ENCODE results near the gene RING1.

RING1 gene

DNA sequence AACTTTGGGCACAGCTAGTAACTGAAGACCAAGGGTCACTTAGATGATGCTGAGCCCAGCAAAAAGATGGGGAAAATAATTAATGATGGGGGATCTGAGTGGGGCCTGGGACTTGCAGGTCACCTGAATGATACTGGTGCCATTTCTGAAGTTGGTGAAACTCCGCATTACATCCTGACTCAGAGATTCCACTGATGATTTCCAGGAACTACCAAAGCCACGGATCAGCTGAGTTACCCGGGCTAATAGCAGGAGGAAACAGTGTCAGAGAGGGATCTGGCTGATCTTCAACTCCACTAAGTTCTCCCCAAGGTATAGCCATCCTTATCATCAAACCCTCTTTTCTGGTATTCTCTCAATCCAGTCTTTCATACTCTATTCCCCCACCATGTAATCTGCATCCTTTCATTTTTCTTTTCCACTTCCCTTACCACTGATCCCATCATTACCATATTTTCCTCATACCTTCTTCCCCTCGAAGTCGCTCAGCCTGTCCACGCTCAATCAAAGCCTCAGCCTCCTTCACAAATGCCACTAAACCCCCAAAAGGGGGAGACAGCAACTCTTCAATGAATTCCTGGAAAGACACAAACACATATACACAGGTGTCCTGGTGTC is 43.2 kb downstream of the RING1 start:
- Histone ChIP-seq H3K27ac (replicated peaks) (no peak overlapping the region), H3K4me3 (replicated peaks; ENCODE audit: insufficient read depth, low read length) (no peak overlapping the region), H3K27me3 (ENCODE audit: insufficient read depth, poor library complexity, severe bottlenecking) (peaks cover 2% of the 10 kb centered on the region)
- TF ChIP-seq SPI1 (IDR thresholded peaks at IDR 0.05; ENCODE audit: borderline replicate concordance, low read depth) (no peak), GABPA (IDR thresholded peaks at IDR 0.05; ENCODE audit: low read depth) (no peak), POLR2AphosphoS5 (IDR thresholded peaks at IDR 0.05; ENCODE audit: low read depth) (no peak)
- TF ChIP-seq, protein P1, sequence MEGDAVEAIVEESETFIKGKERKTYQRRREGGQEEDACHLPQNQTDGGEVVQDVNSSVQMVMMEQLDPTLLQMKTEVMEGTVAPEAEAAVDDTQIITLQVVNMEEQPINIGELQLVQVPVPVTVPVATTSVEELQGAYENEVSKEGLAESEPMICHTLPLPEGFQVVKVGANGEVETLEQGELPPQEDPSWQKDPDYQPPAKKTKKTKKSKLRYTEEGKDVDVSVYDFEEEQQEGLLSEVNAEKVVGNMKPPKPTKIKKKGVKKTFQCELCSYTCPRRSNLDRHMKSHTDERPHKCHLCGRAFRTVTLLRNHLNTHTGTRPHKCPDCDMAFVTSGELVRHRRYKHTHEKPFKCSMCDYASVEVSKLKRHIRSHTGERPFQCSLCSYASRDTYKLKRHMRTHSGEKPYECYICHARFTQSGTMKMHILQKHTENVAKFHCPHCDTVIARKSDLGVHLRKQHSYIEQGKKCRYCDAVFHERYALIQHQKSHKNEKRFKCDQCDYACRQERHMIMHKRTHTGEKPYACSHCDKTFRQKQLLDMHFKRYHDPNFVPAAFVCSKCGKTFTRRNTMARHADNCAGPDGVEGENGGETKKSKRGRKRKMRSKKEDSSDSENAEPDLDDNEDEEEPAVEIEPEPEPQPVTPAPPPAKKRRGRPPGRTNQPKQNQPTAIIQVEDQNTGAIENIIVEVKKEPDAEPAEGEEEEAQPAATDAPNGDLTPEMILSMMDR (IDR thresholded peaks at IDR 0.05; ENCODE audit: insufficient read depth, low read length): no peak
- TF ChIP-seq, protein P2, sequence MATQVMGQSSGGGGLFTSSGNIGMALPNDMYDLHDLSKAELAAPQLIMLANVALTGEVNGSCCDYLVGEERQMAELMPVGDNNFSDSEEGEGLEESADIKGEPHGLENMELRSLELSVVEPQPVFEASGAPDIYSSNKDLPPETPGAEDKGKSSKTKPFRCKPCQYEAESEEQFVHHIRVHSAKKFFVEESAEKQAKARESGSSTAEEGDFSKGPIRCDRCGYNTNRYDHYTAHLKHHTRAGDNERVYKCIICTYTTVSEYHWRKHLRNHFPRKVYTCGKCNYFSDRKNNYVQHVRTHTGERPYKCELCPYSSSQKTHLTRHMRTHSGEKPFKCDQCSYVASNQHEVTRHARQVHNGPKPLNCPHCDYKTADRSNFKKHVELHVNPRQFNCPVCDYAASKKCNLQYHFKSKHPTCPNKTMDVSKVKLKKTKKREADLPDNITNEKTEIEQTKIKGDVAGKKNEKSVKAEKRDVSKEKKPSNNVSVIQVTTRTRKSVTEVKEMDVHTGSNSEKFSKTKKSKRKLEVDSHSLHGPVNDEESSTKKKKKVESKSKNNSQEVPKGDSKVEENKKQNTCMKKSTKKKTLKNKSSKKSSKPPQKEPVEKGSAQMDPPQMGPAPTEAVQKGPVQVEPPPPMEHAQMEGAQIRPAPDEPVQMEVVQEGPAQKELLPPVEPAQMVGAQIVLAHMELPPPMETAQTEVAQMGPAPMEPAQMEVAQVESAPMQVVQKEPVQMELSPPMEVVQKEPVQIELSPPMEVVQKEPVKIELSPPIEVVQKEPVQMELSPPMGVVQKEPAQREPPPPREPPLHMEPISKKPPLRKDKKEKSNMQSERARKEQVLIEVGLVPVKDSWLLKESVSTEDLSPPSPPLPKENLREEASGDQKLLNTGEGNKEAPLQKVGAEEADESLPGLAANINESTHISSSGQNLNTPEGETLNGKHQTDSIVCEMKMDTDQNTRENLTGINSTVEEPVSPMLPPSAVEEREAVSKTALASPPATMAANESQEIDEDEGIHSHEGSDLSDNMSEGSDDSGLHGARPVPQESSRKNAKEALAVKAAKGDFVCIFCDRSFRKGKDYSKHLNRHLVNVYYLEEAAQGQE (IDR thresholded peaks at IDR 0.05; ENCODE audit: insufficient replicate concordance, low read depth): no peak
- no peak for DNase-seq (ENCODE audit: low read depth in 1 of 2, low spot score in 1 of 2)

DNA sequence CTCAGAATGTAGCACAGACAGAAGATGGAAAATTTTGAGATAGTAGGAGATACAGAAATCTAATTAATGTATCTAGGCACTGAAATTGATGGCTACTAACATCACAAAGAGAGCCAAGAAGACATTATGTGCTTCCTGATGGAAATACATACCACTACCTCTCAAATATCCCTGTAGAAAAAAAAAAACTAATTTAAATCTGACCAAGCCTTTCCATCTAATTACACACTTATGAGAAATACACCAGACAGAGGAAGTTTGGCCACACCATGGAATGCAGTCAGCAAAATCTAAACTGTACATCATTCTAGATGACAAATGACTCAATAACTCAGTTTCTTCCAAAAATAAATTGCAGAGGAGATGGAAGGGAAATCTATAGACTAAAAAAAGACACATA is 44.5 kb downstream of the RING1 start:
- DNase-seq (ENCODE audit: low read depth in 1 of 2, low spot score in 1 of 2): no peak
- no peak for TF ChIP-seq POLR2AphosphoS5 (IDR thresholded peaks at IDR 0.05; ENCODE audit: low read depth)
- no peak for TF ChIP-seq SPI1 (IDR thresholded peaks at IDR 0.05; ENCODE audit: borderline replicate concordance, low read depth)
- TF ChIP-seq, protein P2 (IDR thresholded peaks at IDR 0.05; ENCODE audit: insufficient replicate concordance, low read depth): no peak
- TF ChIP-seq, protein P1 (IDR thresholded peaks at IDR 0.05; ENCODE audit: insufficient read depth, low read length): no peak
- no peak for TF ChIP-seq GABPA (IDR thresholded peaks at IDR 0.05; ENCODE audit: low read depth)
- Histone ChIP-seq H3K4me3 (replicated peaks; ENCODE audit: insufficient read depth, low read length) (no peak overlapping the region), H3K27me3 (ENCODE audit: insufficient read depth, poor library complexity, severe bottlenecking) (no peaks in the 10 kb centered on the region), H3K27ac (replicated peaks) (no peak overlapping the region)

DNA sequence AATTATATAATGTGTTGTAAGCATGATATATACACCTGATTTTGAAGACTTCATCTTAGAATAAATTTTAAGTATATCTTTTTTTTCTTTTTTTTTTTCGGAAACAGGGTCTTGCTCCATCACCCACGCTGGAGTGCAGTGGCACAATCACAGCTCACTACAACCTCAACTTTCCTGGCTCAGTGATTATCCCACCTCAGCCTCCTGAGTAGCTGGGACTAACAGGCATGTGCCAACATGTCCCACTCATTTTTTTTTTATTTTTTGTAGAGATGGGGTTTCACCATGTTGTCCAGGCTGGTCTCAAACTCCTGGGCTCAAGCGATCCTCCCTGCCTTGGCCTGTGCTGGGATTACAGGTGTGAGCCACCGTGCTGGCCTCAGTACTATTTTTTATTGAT is 46.3 kb downstream of the RING1 start:
- Histone ChIP-seq H3K4me3 (replicated peaks; ENCODE audit: insufficient read depth, low read length) (no peak overlapping the region), H3K27ac (replicated peaks) (no peak overlapping the region), H3K27me3 (ENCODE audit: insufficient read depth, poor library complexity, severe bottlenecking) (no peaks in the 10 kb centered on the region)
- no peak for DNase-seq (ENCODE audit: low read depth in 1 of 2, low spot score in 1 of 2)
- TF ChIP-seq, protein P1 (IDR thresholded peaks at IDR 0.05; ENCODE audit: insufficient read depth, low read length): no peak
- no peak for TF ChIP-seq POLR2AphosphoS5 (IDR thresholded peaks at IDR 0.05; ENCODE audit: low read depth)
- TF ChIP-seq, protein P2 (IDR thresholded peaks at IDR 0.05; ENCODE audit: insufficient replicate concordance, low read depth): no peak
- TF ChIP-seq GABPA (IDR thresholded peaks at IDR 0.05; ENCODE audit: low read depth): no peak
- TF ChIP-seq SPI1 (IDR thresholded peaks at IDR 0.05; ENCODE audit: borderline replicate concordance, low read depth): no peak

Measured in HL-60 (cell line).